Osteoblast (primary cell): ENCODE data around the gene GALNT15. TPM values are rescaled to one million over a fixed set of nuclear protein-coding genes. Genes with fewer than 3 reads are reported as not detected.

Experiments used
- DNase-seq: peaks from one replicate; pipeline ENCODE4 v3.0.0; 2011; ENCODE audit warnings: low spot score, mixed read lengths; ENCODE audit not compliant: insufficient read length; ENCODE audit errors: missing footprints
- H2AFZ ChIP-seq: 2 replicates; pipeline ENCODE4 v1.6.0; 2011; ENCODE audit warnings: mild to moderate bottlenecking, low read length
- H3K27ac ChIP-seq: 2 replicates; pipeline ENCODE4 v1.5.1; 2011; ENCODE audit warnings: mild to moderate bottlenecking, low read depth, low read length, moderate library complexity
- H3K27me3 ChIP-seq: 2 replicates; pipeline ENCODE4 v1.6.0; 2012; ENCODE audit warnings: mild to moderate bottlenecking, control low read depth, inconsistent platforms, low read length, moderate library complexity; ENCODE audit not compliant: insufficient read depth
- H3K36me3 ChIP-seq: 2 replicates; pipeline ENCODE4 v1.5.1; 2011; ENCODE audit warnings: mild to moderate bottlenecking, low read length, control low read depth, moderate library complexity; ENCODE audit not compliant: insufficient read depth
- H3K4me1 ChIP-seq: 2 replicates; pipeline ENCODE4 v1.5.1; 2011; ENCODE audit warnings: mild to moderate bottlenecking, low read length, control low read depth, moderate library complexity; ENCODE audit not compliant: insufficient read depth
- H3K4me2 ChIP-seq: 2 replicates; pipeline ENCODE4 v1.6.0; 2011; ENCODE audit warnings: mild to moderate bottlenecking, low read length; ENCODE audit not compliant: insufficient read depth
- H3K4me3 ChIP-seq: fragments of 200-600 bp; sonication (generic); 3 replicates; pipeline ENCODE4 v1.5.1; 2012; ENCODE audit warnings: mild to moderate bottlenecking, low read length, inconsistent platforms; ENCODE audit not compliant: insufficient read depth
- H3K79me2 ChIP-seq: 2 replicates; pipeline ENCODE4 v1.6.0; 2012; ENCODE audit warnings: mild to moderate bottlenecking, low read length, control low read depth, inconsistent platforms; ENCODE audit not compliant: insufficient read depth
- H3K9me3 ChIP-seq: 2 replicates; pipeline ENCODE4 v1.5.1; 2011; ENCODE audit warnings: low read depth, low read length, control low read depth
- H4K20me1 ChIP-seq: 2 replicates; pipeline ENCODE4 v1.6.0; 2012; ENCODE audit warnings: mild to moderate bottlenecking, low read length, control low read depth; ENCODE audit not compliant: insufficient read depth
- total RNA-seq: library from RNA; depleted of rRNA; stranded (reverse); fragments of >200 nt; gene quantifications from 2 replicates; pipeline ENCODE4 v1.2.3, GENCODE V29; 2012
- TF ChIP-seq, protein P1 (sequence below): IDR thresholded peaks from 2 replicates; pipeline ENCODE4 v1.5.1; 2011; ENCODE audit warnings: mild to moderate bottlenecking, low read depth, low read length, moderate library complexity; ENCODE audit errors: extremely low read depth

Gene GALNT15
- total RNA-seq, 1 donor, result 6.5 TPM

DNA sequence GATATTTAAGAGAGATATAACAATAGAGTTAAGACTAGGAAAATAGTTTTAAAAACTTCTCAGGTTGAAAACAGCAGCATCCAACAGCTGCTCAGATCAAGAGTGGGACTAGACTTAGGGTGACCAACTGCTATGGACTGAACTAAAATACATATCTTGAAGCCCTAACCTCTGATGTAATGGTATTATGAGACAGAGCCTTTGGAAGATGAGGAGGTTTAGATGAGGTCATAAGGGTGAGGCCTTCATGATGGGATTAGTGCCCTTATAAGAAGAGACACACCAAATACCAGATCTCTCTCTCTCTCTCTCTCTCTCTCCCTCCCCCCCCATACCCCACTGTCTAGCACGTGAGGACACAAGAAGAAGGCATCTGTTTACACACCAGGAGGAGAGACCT, 37.4 kb upstream of the GALNT15 start:
- no peaks in the 10 kb centered on the region for H3K36me3 ChIP-seq
- no peaks in the 10 kb centered on the region for H3K79me2 ChIP-seq
- peaks cover 2% of the 10 kb centered on the region for H3K9me3 ChIP-seq
- no peaks in the 10 kb centered on the region for H3K27me3 ChIP-seq
- no peaks in the 10 kb centered on the region for H4K20me1 ChIP-seq
- no peak for DNase-seq
- TF ChIP-seq, protein P1, sequence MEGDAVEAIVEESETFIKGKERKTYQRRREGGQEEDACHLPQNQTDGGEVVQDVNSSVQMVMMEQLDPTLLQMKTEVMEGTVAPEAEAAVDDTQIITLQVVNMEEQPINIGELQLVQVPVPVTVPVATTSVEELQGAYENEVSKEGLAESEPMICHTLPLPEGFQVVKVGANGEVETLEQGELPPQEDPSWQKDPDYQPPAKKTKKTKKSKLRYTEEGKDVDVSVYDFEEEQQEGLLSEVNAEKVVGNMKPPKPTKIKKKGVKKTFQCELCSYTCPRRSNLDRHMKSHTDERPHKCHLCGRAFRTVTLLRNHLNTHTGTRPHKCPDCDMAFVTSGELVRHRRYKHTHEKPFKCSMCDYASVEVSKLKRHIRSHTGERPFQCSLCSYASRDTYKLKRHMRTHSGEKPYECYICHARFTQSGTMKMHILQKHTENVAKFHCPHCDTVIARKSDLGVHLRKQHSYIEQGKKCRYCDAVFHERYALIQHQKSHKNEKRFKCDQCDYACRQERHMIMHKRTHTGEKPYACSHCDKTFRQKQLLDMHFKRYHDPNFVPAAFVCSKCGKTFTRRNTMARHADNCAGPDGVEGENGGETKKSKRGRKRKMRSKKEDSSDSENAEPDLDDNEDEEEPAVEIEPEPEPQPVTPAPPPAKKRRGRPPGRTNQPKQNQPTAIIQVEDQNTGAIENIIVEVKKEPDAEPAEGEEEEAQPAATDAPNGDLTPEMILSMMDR, result no peak
- no peak overlapping the region for H3K4me3 ChIP-seq
- no peak overlapping the region for H2AFZ ChIP-seq
- peaks cover 38% of the 10 kb centered on the region for H3K4me1 ChIP-seq
- H3K4me2 ChIP-seq, result no peak overlapping the region
- H3K27ac ChIP-seq, result peak overlapping the region; percentile 72

GRCh38 chr3:16137977-16138376, 36.5 kb upstream of the GALNT15 start:
- no peaks in the 10 kb centered on the region for H3K27me3 ChIP-seq
- no peak overlapping the region for H2AFZ ChIP-seq
- H3K27ac ChIP-seq, result no peak overlapping the region
- no peaks in the 10 kb centered on the region for H3K36me3 ChIP-seq
- H3K4me3 ChIP-seq, result no peak overlapping the region
- no peak overlapping the region for H3K4me2 ChIP-seq
- no peaks in the 10 kb centered on the region for H3K79me2 ChIP-seq
- peaks cover 2% of the 10 kb centered on the region for H3K9me3 ChIP-seq
- H3K4me1 ChIP-seq, result peaks cover 33% of the 10 kb centered on the region
- H4K20me1 ChIP-seq, result no peaks in the 10 kb centered on the region
- TF ChIP-seq, protein P1, result no peak
- no peak for DNase-seq

- H3K4me1 ChIP-seq, result peaks cover 30% of the 10 kb centered on the region
These were observed 34.2 kb upstream of the GALNT15 start for GRCh38 chr3:16140116-16140893.

GRCh38 chr3:16140894-16141285, 33.6 kb upstream of the GALNT15 start:
- Histone ChIP-seq H3K4me1 (peaks cover 25% of the 10 kb centered on the region), H4K20me1 (no peaks in the 10 kb centered on the region), H3K4me2 (peak overlapping the region; percentile 65), H3K27ac (peak overlapping the region; percentile 64), H3K36me3 (no peaks in the 10 kb centered on the region), H3K79me2 (no peaks in the 10 kb centered on the region), H3K9me3 (peaks cover 2% of the 10 kb centered on the region), H3K27me3 (no peaks in the 10 kb centered on the region), H3K4me3 (no peak overlapping the region), H2AFZ (no peak overlapping the region)
- TF ChIP-seq, protein P1, result no peak
- no peak for DNase-seq

More at GRCh38 chr3:16140116-16140893, 34.2 kb upstream of the GALNT15 start:
- Histone ChIP-seq H3K4me2 (peak overlapping the region; percentile 65), H3K79me2 (no peaks in the 10 kb centered on the region), H3K36me3 (no peaks in the 10 kb centered on the region), H3K4me3 (no peak overlapping the region), H3K27ac (peak overlapping the region; percentile 64), H2AFZ (peak overlapping the region; percentile 61), H3K27me3 (no peaks in the 10 kb centered on the region), H3K9me3 (peaks cover 2% of the 10 kb centered on the region), H4K20me1 (no peaks in the 10 kb centered on the region)
- DNase-seq, result peak; percentile 89
- TF ChIP-seq, protein P1, result no peak
